Measurements from ENCODE around the gene MEG3.

The MEG3 gene

DNA sequence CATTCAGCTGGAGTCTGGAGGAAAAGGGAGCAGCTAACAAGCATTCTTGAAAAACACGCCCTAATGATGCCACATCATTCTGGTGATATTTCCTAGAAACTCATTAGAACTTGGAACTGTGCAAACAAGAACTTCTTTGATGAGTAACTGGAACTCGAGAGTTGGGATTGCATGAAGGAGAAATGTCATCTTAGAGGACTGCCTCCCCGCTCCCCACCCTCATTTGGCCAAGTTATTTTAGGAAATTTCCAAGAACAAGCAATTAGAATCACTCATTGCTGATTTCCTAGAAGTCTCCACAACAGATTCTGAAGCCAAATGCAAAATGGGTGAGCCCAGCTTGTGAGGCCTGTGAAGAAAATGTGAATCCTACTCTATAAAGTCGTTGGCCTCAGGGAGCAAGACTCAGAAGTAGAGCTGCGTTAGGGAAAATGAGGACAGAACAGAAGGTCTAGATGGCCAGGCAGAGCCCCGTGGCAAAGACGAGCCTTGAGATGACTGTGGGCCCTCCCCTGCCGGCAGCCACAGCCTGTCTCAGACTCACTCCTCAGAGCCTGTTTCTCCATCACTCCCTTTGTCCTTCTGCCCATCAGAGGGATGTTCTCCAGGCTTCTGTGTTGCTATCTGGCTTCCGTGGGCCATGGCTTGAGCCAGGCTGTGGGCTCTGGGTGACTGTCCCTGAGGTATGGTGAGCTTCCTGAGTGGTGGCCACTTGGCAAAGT is 39.2 kb downstream of the MEG3 start:
- no peak overlapping the region for H3K4ac ChIP-seq (ENCODE audit: low read depth, low read length)
- H3K4me1 ChIP-seq (ENCODE audit: control insufficient read depth, low read depth, low read length) = no peaks in the 10 kb centered on the region
- H2AK5ac ChIP-seq (ENCODE audit: low read length) = no peak overlapping the region
- no peaks in the 10 kb centered on the region for H3K79me2 ChIP-seq (ENCODE audit: control insufficient read depth, insufficient read depth, low read length)
- no peak overlapping the region for H2BK120ac ChIP-seq (ENCODE audit: low read depth, low read length)
- no peak overlapping the region for H2BK5ac ChIP-seq (ENCODE audit: low read length)
- no peak overlapping the region for H3K9ac ChIP-seq (ENCODE audit: low read length)
- H3K56ac ChIP-seq (ENCODE audit: low read length) = no peak overlapping the region
- H2BK15ac ChIP-seq (replicated peaks; ENCODE audit: low read depth) = no peak overlapping the region
- no peak overlapping the region for H3K27ac ChIP-seq (ENCODE audit: low read depth, low read length)
- H3K23ac ChIP-seq (ENCODE audit: low read length) = no peak overlapping the region
- H3K79me1 ChIP-seq (ENCODE audit: low read length) = no peaks in the 10 kb centered on the region
- H4K8ac ChIP-seq (ENCODE audit: low read depth, low read length) = no peak overlapping the region
- no peak for DNase-seq
- no peak overlapping the region for H4K5ac ChIP-seq (ENCODE audit: low read length)
- no peak overlapping the region for H3K18ac ChIP-seq (ENCODE audit: low read length)
- H3K4me3 ChIP-seq (ENCODE audit: low read length) = no peak overlapping the region
- H3K36me3 ChIP-seq (ENCODE audit: control insufficient read depth, insufficient read depth, low read length) = no peaks in the 10 kb centered on the region
- H3K4me2 ChIP-seq (ENCODE audit: low read length) = no peak overlapping the region
- no peaks in the 10 kb centered on the region for H3K27me3 ChIP-seq (ENCODE audit: insufficient read depth, low read length, poor library complexity)
- WGBS (ENCODE audit: extremely low coverage, insufficient coverage, low lambda C conversion rate) = no CpG with 5 or more reads among the region's 9 CpGs

DNA sequence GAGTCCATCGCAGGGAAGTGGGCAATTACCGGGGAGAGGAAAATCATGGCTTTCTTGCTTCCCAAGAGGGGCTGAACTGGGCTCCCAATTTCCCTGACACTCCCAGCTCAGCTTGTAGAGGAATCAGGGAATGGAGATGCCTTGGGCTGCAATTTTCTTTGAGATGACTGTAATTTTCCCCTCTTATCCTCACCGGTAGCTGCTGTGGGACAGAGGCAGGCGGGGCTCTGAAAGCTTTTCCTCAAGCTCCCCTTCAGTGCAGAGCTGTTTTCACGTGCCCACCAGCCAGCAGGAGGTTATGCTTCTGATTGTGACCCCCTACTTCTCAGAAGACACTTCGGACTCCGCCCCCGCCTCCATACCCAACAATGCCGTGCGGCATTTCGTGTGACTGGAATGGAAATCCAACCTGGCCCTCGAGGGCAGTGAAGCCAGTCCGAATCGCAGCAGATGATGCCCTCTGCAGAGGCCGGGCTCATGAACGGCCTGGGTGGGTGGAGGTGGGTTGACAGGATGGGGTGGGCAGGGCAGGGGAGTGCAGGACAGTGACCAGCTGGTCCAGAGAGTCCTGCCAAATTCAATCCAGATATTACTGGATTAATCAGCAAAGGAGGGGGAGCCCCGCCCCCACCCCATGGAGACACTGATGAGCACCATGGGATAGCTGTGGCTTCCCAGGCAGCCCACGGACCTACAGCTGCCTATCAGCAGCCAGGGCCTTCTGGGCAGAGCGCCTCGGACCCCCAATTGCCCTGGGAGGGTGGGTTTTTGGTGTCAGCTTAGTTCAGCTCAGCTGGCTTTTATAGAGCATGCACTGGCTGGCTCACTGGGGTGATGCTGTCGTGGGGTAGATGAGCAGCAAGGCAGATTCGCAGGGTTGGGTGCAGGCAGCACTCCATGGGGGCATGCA is 40.0 kb downstream of the MEG3 start:
- H3K4ac ChIP-seq (ENCODE audit: low read depth, low read length) = no peak overlapping the region
- H3K18ac ChIP-seq (ENCODE audit: low read length) = no peak overlapping the region
- no peaks in the 10 kb centered on the region for H3K4me1 ChIP-seq (ENCODE audit: control insufficient read depth, low read depth, low read length)
- no peaks in the 10 kb centered on the region for H3K79me1 ChIP-seq (ENCODE audit: low read length)
- no peak overlapping the region for H2AK5ac ChIP-seq (ENCODE audit: low read length)
- no peaks in the 10 kb centered on the region for H3K27me3 ChIP-seq (ENCODE audit: insufficient read depth, low read length, poor library complexity)
- no peak overlapping the region for H2BK5ac ChIP-seq (ENCODE audit: low read length)
- no peak overlapping the region for H3K27ac ChIP-seq (ENCODE audit: low read depth, low read length)
- no peak for DNase-seq
- WGBS (ENCODE audit: extremely low coverage, insufficient coverage, low lambda C conversion rate) = no CpG with 5 or more reads among the region's 22 CpGs
- no peak overlapping the region for H3K9ac ChIP-seq (ENCODE audit: low read length)
- no peak overlapping the region for H4K8ac ChIP-seq (ENCODE audit: low read depth, low read length)
- no peak overlapping the region for H2BK120ac ChIP-seq (ENCODE audit: low read depth, low read length)
- no peak overlapping the region for H2BK15ac ChIP-seq (replicated peaks; ENCODE audit: low read depth)
- H3K79me2 ChIP-seq (ENCODE audit: control insufficient read depth, insufficient read depth, low read length) = no peaks in the 10 kb centered on the region
- H3K36me3 ChIP-seq (ENCODE audit: control insufficient read depth, insufficient read depth, low read length) = no peaks in the 10 kb centered on the region
- H4K5ac ChIP-seq (ENCODE audit: low read length) = no peak overlapping the region
- no peak overlapping the region for H3K23ac ChIP-seq (ENCODE audit: low read length)
- H3K4me3 ChIP-seq (ENCODE audit: low read length) = no peak overlapping the region
- no peak overlapping the region for H3K56ac ChIP-seq (ENCODE audit: low read length)
- H3K4me2 ChIP-seq (ENCODE audit: low read length) = no peak overlapping the region

DNA sequence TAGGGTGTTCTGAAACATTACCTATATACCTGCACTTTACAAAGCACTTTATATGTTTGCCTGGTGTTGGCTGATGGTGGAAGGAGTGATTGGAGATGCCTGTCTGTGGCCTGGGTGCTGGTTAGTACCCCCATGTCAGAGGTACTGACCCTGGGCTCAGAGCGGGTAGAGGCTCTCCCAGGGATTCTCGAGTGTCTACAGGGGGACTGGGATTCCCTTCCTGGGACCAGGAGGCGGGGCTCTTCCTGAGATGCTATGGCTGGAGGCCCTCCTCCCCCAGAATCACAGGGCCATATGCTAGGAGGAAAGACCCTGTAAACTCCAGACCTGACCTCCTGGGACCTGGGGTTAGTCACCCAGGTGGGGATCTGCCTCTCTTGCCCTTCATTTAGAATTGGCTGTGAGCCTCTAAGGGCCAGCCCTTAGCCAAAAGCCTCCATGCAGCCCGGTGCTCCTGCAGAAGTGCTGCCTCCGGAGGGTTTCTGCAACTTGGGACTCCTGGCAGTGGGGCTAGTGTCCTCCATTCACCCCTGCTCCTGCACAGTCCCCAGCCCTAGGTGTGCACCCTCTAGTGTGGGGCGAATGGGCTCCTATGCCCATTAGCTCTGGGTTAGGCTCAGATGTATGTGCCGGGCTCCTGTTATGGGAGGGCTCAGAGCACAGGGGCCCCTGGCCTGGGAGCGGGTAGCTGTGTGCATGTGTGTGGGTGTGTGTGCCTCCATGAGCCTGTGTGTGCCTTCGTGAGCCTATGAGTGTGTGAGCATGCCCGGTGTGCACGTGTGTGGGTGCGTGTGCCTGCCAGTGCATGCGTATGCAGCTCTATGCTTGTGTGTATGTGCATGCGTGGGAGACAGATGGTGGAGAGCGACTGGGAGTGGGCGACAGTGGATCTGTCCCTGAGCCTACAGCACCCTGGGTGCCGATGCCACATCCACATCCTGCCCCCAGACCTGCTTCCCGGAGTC is 41.0 kb downstream of the MEG3 start:
- H2AK5ac ChIP-seq (ENCODE audit: low read length) = no peak overlapping the region
- no peak overlapping the region for H2BK15ac ChIP-seq (replicated peaks; ENCODE audit: low read depth)
- no peak overlapping the region for H3K4ac ChIP-seq (ENCODE audit: low read depth, low read length)
- H3K56ac ChIP-seq (ENCODE audit: low read length) = no peak overlapping the region
- no peak overlapping the region for H2BK120ac ChIP-seq (ENCODE audit: low read depth, low read length)
- H3K18ac ChIP-seq (ENCODE audit: low read length) = no peak overlapping the region
- H3K36me3 ChIP-seq (ENCODE audit: control insufficient read depth, insufficient read depth, low read length) = no peaks in the 10 kb centered on the region
- H3K4me3 ChIP-seq (ENCODE audit: low read length) = no peak overlapping the region
- no peaks in the 10 kb centered on the region for H3K79me1 ChIP-seq (ENCODE audit: low read length)
- no peaks in the 10 kb centered on the region for H3K4me1 ChIP-seq (ENCODE audit: control insufficient read depth, low read depth, low read length)
- DNase-seq = no peak
- H3K9ac ChIP-seq (ENCODE audit: low read length) = no peak overlapping the region
- no peak overlapping the region for H3K27ac ChIP-seq (ENCODE audit: low read depth, low read length)
- H2BK5ac ChIP-seq (ENCODE audit: low read length) = no peak overlapping the region
- no peak overlapping the region for H4K5ac ChIP-seq (ENCODE audit: low read length)
- H4K8ac ChIP-seq (ENCODE audit: low read depth, low read length) = no peak overlapping the region
- WGBS (ENCODE audit: extremely low coverage, insufficient coverage, low lambda C conversion rate) = no CpG with 5 or more reads among the region's 18 CpGs
- H3K27me3 ChIP-seq (ENCODE audit: insufficient read depth, low read length, poor library complexity) = no peaks in the 10 kb centered on the region
- H3K23ac ChIP-seq (ENCODE audit: low read length) = no peak overlapping the region
- H3K79me2 ChIP-seq (ENCODE audit: control insufficient read depth, insufficient read depth, low read length) = no peaks in the 10 kb centered on the region
- no peak overlapping the region for H3K4me2 ChIP-seq (ENCODE audit: low read length)

DNA sequence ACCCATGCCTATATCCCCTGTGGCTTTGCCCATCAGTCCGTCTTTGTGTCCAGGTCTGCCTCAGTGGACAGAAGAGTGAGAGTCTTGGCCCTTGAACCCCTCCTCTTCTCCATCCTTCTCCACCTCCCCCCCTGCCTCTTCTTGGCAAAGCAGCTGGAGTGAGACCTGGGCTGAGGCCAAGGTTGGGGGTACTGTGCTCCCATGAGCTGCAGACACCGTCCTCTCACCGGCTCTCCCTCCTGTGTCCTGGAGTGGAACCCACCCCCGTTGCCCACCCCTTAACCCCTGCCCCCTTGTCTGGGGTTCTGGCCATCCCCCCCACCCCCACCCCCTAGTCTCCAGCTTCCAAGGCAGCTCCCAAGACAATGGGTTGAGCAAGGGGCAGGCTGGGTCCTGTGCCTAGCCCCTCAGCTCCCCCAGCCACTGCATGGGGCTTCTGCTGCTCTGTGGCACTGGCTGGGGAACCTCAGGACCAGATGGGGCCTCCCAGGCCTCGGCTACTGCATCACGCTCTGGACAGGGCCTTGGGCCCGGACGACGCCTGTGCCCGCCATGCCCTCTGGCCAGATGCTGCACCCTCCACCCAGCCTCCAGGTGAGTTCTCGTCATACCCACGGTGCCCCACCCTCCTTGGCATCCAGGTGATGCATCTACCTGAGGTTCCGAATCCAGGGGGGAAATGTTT is 41.9 kb downstream of the MEG3 start:
- Histone ChIP-seq H3K4ac (ENCODE audit: low read depth, low read length) (no peak overlapping the region), H3K4me1 (ENCODE audit: control insufficient read depth, low read depth, low read length) (no peaks in the 10 kb centered on the region), H3K23ac (ENCODE audit: low read length) (no peak overlapping the region), H3K18ac (ENCODE audit: low read length) (no peak overlapping the region), H3K4me2 (ENCODE audit: low read length) (no peak overlapping the region), H3K79me2 (ENCODE audit: control insufficient read depth, insufficient read depth, low read length) (no peaks in the 10 kb centered on the region), H2AK5ac (ENCODE audit: low read length) (no peak overlapping the region), H3K56ac (ENCODE audit: low read length) (no peak overlapping the region), H2BK5ac (ENCODE audit: low read length) (no peak overlapping the region), H4K8ac (ENCODE audit: low read depth, low read length) (no peak overlapping the region), H3K27ac (ENCODE audit: low read depth, low read length) (no peak overlapping the region), H2BK120ac (ENCODE audit: low read depth, low read length) (no peak overlapping the region), H3K79me1 (ENCODE audit: low read length) (no peaks in the 10 kb centered on the region), H3K4me3 (ENCODE audit: low read length) (no peak overlapping the region), H2BK15ac (replicated peaks; ENCODE audit: low read depth) (no peak overlapping the region), H3K9ac (ENCODE audit: low read length) (no peak overlapping the region), H3K27me3 (ENCODE audit: insufficient read depth, low read length, poor library complexity) (no peaks in the 10 kb centered on the region), H3K36me3 (ENCODE audit: control insufficient read depth, insufficient read depth, low read length) (no peaks in the 10 kb centered on the region), H4K5ac (ENCODE audit: low read length) (no peak overlapping the region)
- no CpG with 5 or more reads among the region's 13 CpGs for WGBS (ENCODE audit: extremely low coverage, insufficient coverage, low lambda C conversion rate)
- no peak for DNase-seq

DNA sequence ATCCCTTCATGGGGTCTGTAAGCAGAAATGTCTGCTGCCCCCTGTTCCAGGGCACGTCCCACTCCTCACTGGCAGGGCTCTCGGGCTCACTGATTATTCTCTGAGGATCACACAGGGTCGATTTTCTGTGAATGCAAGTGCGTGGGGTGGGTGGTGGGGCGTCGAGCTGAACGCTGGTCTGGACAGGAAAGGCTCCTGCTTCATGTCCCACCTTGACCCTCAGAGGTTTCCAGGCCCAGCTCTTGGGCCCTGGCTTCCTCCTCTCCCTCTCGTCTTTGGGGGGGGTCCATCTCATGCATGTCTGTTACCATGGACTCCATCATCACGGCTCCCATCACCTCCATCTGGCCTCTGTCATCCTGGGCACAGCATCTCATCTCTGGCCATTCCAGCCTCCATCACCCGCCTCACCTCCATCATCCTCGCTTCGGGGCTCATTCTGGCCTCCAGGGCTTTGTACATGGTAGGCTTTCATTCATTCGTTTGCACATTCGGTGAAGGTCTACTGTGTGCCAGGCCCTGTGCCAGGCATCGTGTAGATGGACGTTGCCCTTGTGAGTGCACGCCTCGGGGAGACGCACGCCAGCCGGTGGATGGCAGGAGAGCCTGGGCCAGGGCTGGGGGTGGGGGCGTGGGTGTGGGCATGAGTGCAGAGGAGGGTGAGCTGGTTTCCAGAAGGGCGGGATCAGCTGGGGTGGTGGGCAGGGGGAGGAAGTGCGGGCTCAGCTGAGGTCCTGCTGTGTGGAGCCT is 42.9 kb downstream of the MEG3 start:
- no CpG with 5 or more reads among the region's 24 CpGs for WGBS (ENCODE audit: extremely low coverage, insufficient coverage, low lambda C conversion rate)
- Histone ChIP-seq H3K18ac (ENCODE audit: low read length) (no peak overlapping the region), H3K27me3 (ENCODE audit: insufficient read depth, low read length, poor library complexity) (no peaks in the 10 kb centered on the region), H4K5ac (ENCODE audit: low read length) (no peak overlapping the region), H3K4me1 (ENCODE audit: control insufficient read depth, low read depth, low read length) (no peaks in the 10 kb centered on the region), H2AK5ac (ENCODE audit: low read length) (no peak overlapping the region), H3K9ac (ENCODE audit: low read length) (no peak overlapping the region), H2BK5ac (ENCODE audit: low read length) (no peak overlapping the region), H3K4me3 (ENCODE audit: low read length) (no peak overlapping the region), H3K36me3 (ENCODE audit: control insufficient read depth, insufficient read depth, low read length) (no peaks in the 10 kb centered on the region), H4K8ac (ENCODE audit: low read depth, low read length) (no peak overlapping the region), H3K4ac (ENCODE audit: low read depth, low read length) (no peak overlapping the region), H3K23ac (ENCODE audit: low read length) (no peak overlapping the region), H3K27ac (ENCODE audit: low read depth, low read length) (no peak overlapping the region), H2BK120ac (ENCODE audit: low read depth, low read length) (no peak overlapping the region), H3K56ac (ENCODE audit: low read length) (no peak overlapping the region), H2BK15ac (replicated peaks; ENCODE audit: low read depth) (no peak overlapping the region), H3K79me1 (ENCODE audit: low read length) (no peaks in the 10 kb centered on the region), H3K4me2 (ENCODE audit: low read length) (no peak overlapping the region), H3K79me2 (ENCODE audit: control insufficient read depth, insufficient read depth, low read length) (no peaks in the 10 kb centered on the region)
- DNase-seq = no peak

All from mesendoderm (in vitro differentiated cells).